D721Med (cell line): ENCODE results near the gene AOC1.

Experiments used
- DNase-seq: peaks from one replicate; pipeline ENCODE4 v3.0.0; 2011; ENCODE audit warnings: low spot score; ENCODE audit not compliant: insufficient read length
- FAIRE-seq: peaks from 2 replicates; lab custom pipeline; 2011; peaks lifted over from hg19 to GRCh38; lab: Jason Lieb, UNC
- CTCF ChIP-seq: IDR thresholded peaks from 2 replicates; pipeline ENCODE4 v1.5.1; 2012; ENCODE audit warnings: mild to moderate bottlenecking, control low read depth; ENCODE audit not compliant: insufficient read depth; ENCODE audit errors: missing control alignments

The AOC1 gene

DNA sequence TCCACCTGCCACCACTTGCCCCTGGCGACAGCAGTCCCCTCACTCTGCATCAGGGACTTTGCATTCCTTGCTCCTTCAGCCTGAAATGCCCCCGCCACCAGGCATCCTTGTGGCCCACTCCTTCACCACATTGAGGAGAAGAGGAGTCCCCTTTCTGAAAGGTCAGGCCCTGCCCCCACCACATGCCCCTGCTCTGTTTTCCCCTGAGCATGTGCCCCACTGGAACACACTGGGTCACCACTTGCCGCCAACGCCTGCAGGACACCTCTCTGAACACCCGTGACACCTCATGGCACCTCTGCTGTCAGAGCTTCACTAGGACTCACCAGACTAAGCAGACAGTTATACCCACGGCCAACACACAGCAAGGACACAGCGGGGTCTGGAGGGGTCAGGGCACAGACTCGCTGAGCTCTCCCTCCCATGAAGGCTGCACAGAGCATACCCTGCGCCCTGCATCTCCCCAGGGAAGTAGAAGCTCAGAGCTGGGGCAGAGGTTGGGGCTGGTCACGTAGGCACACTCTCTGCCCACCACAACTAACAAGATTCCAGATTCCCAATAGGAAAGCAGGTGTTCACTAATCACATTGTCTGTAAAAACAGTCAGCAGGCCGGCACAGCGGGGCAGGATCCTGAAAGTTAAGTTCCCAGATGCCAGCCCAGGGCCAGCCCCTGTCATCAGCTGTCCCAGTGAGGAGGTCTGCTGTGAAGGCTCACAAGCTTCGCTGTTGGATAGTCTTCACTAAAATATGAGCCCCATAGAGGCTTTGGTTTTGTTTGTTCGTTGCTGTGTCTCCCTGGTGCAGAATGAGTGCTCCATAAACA is 5.8 kb upstream of the AOC1 start:
- FAIRE-seq (no peak), DNase-seq (no peak)
- no peak for TF ChIP-seq CTCF

DNA sequence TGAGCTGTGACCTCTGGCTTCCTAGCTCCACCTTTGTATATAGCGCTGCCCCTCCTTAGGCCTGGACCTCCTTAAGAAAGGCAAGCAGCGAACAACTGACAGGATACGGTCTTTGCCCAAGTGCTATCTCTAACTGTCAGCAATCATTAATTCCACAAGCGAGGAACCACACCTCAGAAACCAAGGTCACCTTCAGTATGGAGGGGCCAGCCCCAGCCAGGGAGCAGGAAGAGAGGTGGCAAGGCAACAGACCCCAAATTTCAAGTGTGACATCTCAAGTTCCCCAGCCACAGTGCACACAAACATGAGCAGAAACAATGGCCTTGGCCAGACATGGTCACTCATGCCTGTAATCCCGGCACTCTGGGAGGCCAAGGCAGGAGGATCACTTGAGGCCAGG is 4.8 kb upstream of the AOC1 start:
- DNase-seq (no peak), FAIRE-seq (no peak)
- no peak for TF ChIP-seq CTCF

DNA sequence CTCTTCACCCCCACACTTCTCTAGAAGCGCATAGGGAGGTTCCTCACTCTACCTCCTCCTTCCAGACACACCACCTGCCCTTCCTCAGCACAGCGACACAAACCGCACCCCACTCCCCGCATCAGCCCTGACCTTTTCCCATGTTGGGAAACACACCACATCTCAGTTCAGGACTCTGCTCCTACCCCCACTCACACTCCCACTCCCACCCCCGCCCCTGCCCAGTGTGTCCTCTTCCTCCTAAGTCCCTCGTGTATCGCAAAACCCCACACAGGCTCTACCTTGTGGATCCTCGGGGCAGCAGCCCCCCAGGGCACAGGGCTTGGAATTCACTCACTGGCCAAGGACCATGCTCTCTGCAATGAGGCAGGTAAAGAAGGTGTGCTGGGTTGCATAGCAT is 4.2 kb upstream of the AOC1 start:
- FAIRE-seq (no peak), DNase-seq (no peak)
- TF ChIP-seq CTCF = no peak

GRCh38 chr7:150848561-150849115 is 3.7 kb upstream of the AOC1 start:
- DNase-seq (no peak), FAIRE-seq (no peak)
- no peak for TF ChIP-seq CTCF

GRCh38 chr7:150849204-150849775 is 3.0 kb upstream of the AOC1 start:
- no peak for FAIRE-seq
- DNase-seq = no peak

GRCh38 chr7:150850273-150850672 is 2.0 kb upstream of the AOC1 start:
- TF ChIP-seq CTCF = no peak
- no peak for FAIRE-seq
- DNase-seq = no peak

More at GRCh38 chr7:150849204-150849775, 3.0 kb upstream of the AOC1 start:
- TF ChIP-seq CTCF = no peak
